ENCODE measurements around the gene KIAA1549. TPM values are rescaled to one million over a fixed set of nuclear protein-coding genes. Genes with fewer than 3 reads are reported as not detected.

KIAA1549 gene
- total and polyA plus RNA-seq, 2 of the 4 experiments (the other 2 are of a cell fraction): 1.3 to 3.3 TPM

- Histone ChIP-seq H2BK5ac (ENCODE audit: low read depth, low read length, poor library complexity, severe bottlenecking) (no peak overlapping the region), H2BK120ac (ENCODE audit: low read depth, low read length) (no peak overlapping the region), H3K56ac (ENCODE audit: extremely low read depth, insufficient read depth, low read length) (no peak overlapping the region), H2AK5ac (ENCODE audit: low read depth, low read length) (no peak overlapping the region), H3K79me1 (ENCODE audit: low read depth in 1 of 2, low read length in 2 of 2) (no peaks in the 10 kb centered on the region), H4K20me1 (ENCODE audit: insufficient read depth, low read length) (no peaks in the 10 kb centered on the region), H3K9me1 (ENCODE audit: insufficient read depth, low read length) (peaks cover 3% of the 10 kb centered on the region; the same call in 1 of the 2 replicates), H4K8ac (ENCODE audit: low read depth in 2 of 2, low read length in 2 of 2) (no peak overlapping the region), H3K4me1 (ENCODE audit: control insufficient read depth, insufficient read depth, low read length) (no peaks in the 10 kb centered on the region; the same call in 1 of the 2 replicates), H3K18ac (ENCODE audit: low read depth, low read length) (no peak overlapping the region), H3K4me2 (ENCODE audit: low read depth, low read length) (no peak overlapping the region), H3K27me3 (ENCODE audit: control insufficient read depth, insufficient read depth, low read length) (no peaks in the 10 kb centered on the region), H2AFZ (replicated peaks; ENCODE audit: low read length, poor library complexity) (no peak overlapping the region), H3K14ac (replicated peaks; ENCODE audit: low read depth, low read length) (no peak overlapping the region), H3K4ac (ENCODE audit: low read depth, low read length) (no peak overlapping the region), H2BK20ac (ENCODE audit: low read depth, low read length) (no peak overlapping the region), H4K5ac (ENCODE audit: low read depth, low read length) (no peak overlapping the region), H4K91ac (ENCODE audit: insufficient read depth, low read depth, low read length) (no peak overlapping the region), H3K9ac (ENCODE audit: low read depth, low read length) (no peak overlapping the region), H2AK9ac (replicated peaks; ENCODE audit: low read depth, low read length, poor library complexity) (no peak overlapping the region), H3K23ac (ENCODE audit: low read depth, low read length) (no peak overlapping the region), H3K36me3 (ENCODE audit: control insufficient read depth, insufficient read depth, low read length) (peaks cover 2% of the 10 kb centered on the region; the same call in 1 of the 2 replicates), H3K9me3 (ENCODE audit: control insufficient read depth, insufficient read depth, low read length) (no peaks in the 10 kb centered on the region), H3K27ac (ENCODE audit: insufficient read depth, low read length) (no peak overlapping the region), H2BK15ac (ENCODE audit: low read depth, low read length) (no peak overlapping the region), H3K4me3 (ENCODE audit: insufficient read depth, low read depth, low read length) (no peak overlapping the region)
- CTCF ChIA-PET: no interaction called here
- no TSS peak for BruUV-seq (replicated peaks)
- WGBS, 2 experiments (ENCODE audit: extremely low coverage in 2 of 2, insufficient read length in 1 of 2): 100% methylated on average over 1 of the region's 6 CpGs; no CpG with 5 or more reads in 1 of the 2 experiments
- POLR2A ChIA-PET (ENCODE audit: unreplicated experiment): no interaction called here
- in situ Hi-C loops (cut with MboI; ENCODE audit: low sequenced_read_pairs) (loop anchor here (10.0 kb wide), 1 partner anchor 193 kb away; no protein-coding TSS in a partner anchor), intact Hi-C loops (cut with micrococcal nuclease) (no loop called here), dilution Hi-C loops (cut with HindIII; ENCODE audit: low sequenced_read_pairs, unreplicated experiment) (no loop called here)
- TF ChIP-seq ELK1 (IDR thresholded peaks at IDR 0.05; ENCODE audit: borderline replicate concordance, low read depth, low read length) (no peak), FOS (IDR thresholded peaks at IDR 0.05; ENCODE audit: low read depth, low read length) (no peak), RFX5 (IDR thresholded peaks at IDR 0.05; ENCODE audit: low read depth, low read length) (no peak), MAFK (IDR thresholded peaks at IDR 0.05; ENCODE audit: low read depth, low read length) (no peak), RCOR1 (IDR thresholded peaks at IDR 0.05; ENCODE audit: insufficient replicate concordance, low read length) (no peak), SMC3 (IDR thresholded peaks at IDR 0.05; ENCODE audit: low read depth, low read length) (no peak), MXI1 (IDR thresholded peaks at IDR 0.05; ENCODE audit: borderline replicate concordance, low read depth, low read length) (no peak), CEBPB (IDR thresholded peaks at IDR 0.05; ENCODE audit: low read depth, low read length) (no peak), CTCF (conservative IDR thresholded peaks at IDR 0.05; ENCODE audit: low read depth, low read length) (no peak), CHD1 (IDR thresholded peaks at IDR 0.05; ENCODE audit: low read depth, low read length) (no peak), NFE2L2 (IDR thresholded peaks at IDR 0.05; ENCODE audit: low read depth, low read length) (no peak), BHLHE40 (IDR thresholded peaks at IDR 0.05; ENCODE audit: low read depth, low read length) (no peak), RAD21 (IDR thresholded peaks at IDR 0.05; ENCODE audit: low read length) (no peak)
- DNase-seq: no peak
- ATAC-seq (ENCODE audit: low read depth): no peak
These were observed 99.5 kb downstream of the KIAA1549 start for GRCh38 chr7:138881579-138882188.
